ENCODE results near the gene NUP160.
"Not testable (repeated sequence)": the region's sequence is repeated elsewhere in the genome, so short reads cannot be mapped to it uniquely, and the experiment has no call there.

Gene NUP160

DNA sequence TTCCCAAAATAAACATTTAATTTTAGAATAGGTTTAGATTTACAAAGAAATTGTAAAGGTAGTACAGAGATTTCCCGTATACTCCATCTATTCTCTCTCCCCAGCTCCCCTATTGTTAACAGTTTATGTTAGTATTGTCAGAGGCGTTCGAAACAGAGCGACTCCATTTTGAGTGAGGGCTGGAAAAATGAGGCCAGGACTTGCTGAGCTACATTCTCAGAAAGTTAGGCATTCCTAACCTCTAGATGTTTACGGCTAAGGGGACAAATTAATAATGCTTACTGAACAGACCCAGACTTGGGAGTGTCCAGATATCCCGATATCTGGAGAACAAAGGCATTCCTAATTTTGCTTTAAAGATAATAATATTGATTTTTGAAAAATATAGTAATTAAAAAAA is 12.4 kb upstream of the NUP160 start:
- DNase-seq, result no peak

DNA sequence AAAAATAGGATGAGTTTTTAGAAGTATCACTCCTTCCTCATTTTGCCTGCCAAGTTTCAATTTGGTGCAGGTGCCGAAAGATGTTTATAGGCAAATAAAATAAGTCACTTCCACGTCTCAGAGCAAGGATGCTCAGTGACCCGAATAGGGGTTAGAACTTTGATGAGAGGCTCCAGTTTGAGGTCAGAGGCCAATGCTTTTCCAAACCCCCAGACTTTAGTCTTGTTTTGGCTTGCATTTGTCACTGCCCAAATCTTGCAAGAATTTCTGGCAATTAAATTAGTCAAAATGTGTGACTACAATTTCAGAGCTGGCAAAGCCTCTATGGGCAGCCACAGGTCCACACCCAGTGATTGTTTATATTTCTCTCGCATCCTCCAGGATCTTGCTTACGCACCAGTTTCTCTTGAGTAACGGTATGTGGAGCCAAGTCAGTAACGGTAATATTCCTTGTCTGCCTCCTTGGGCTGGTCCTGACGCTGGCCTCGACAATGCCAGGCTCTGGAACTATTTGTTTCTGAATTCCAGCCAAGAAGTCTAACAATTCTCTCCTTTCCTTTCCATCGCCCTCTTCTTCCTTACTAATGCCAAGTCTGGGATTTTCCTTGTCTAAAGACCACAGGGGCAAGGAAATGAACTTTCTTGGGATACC is 9.9 kb upstream of the NUP160 start:
- no peak for DNase-seq

DNA sequence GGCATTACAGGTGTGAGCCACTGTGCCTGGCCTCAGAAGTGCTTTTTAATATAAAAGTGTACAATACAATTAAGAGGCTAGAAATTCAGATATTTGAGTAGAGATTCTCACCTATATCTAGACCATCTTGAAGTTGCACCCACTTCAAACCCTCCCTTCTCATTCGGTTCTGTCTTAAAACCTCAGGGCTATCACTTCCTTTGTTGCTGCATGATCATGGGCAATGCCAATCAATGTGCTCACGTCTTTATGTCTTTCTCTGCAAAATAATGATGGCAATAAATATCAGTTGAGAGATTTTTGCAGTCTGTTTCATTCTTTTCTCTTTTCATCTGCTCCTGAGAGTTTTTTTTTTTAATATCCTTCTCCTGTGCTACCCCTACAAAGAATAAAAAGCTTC is 9.3 kb upstream of the NUP160 start:
- no peak for DNase-seq

- DNase-seq, result no peak
These were observed 8.0 kb upstream of the NUP160 start for GRCh38 chr11:47856186-47856585.

- no peak for DNase-seq
These were observed 6.5 kb upstream of the NUP160 start for GRCh38 chr11:47854667-47855066.

GRCh38 chr11:47852053-47852452 is 3.9 kb upstream of the NUP160 start:
- DNase-seq, result no peak

- DNase-seq, result no peak
These were observed 2.2 kb upstream of the NUP160 start for GRCh38 chr11:47850337-47850736.

- DNase-seq, result no peak
These were observed 578 bp upstream of the NUP160 start for GRCh38 chr11:47848700-47849155.

GRCh38 chr11:47847537-47847891 is 636 bp downstream of the NUP160 start:
- no peak for DNase-seq

DNA sequence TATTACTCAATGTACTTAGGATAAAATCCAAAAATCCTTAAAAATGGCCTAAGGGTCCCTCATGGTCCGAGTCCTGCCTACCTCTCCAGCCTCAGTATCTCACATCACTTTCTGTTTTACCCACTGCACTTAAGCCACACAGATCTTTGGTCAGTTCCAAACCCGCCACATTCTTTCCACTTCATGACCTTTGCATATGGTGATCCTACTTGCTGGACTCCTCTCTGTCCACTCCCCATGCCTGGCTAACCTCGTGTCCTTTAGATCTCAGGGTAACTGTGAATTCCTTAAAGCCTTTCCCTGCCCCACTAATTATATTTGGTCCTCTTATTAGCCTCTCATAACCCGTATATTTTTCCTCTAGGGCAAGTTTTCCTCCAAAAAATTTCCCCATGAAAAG is 1.2 kb downstream of the NUP160 start:
- no peak for DNase-seq

DNA sequence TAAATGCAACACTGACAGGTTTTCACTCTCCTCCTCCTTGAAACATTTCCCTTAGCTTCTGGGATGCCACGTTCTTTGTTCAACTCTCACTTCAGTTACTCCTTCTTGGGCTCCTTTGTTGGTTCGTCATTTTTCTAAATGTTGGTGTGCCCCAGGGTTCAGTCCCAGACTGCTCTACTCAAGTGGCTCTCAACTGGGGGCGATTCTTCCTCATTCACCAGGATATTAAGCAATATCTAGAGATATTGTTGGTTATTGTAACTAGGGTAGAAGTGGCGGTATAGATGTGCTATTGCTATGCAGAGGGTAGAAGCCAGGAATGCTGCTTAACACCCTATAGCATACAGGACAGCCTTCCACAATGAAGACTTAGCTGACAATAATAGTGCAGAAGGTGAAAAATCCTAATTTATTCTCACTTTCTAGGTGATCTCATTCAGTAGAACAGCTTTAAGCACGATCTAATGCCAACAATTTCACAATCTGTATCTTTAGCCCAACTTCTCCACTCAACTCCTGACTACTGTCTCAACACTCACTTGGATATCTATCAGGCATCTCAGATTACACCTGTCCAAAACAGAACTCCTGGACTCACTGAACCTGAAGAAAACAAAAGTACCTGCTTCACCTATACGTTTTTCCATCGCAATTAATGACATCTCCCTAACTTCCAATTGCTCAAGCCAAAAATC is 4.6 kb downstream of the NUP160 start:
- no peak for DNase-seq

DNA sequence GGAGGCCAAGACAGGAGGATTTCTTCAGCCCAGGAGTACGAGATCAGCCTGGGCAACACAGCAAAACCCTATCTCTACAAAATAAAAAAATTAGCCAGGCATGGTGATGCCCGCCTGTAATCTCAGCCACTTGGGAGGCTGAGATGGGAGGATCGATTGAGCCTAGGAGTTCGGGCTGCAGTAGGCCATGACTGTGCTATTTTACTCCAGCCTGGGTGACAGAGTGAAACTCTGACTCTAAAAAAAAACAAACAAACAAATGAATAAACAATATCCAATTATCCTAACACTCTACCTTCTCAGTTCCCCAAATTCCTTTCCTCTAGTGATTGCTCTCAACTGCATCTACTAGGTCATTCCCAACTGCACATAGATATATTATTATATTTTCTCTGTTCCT is 5.4 kb downstream of the NUP160 start:
- no peak for DNase-seq

DNA sequence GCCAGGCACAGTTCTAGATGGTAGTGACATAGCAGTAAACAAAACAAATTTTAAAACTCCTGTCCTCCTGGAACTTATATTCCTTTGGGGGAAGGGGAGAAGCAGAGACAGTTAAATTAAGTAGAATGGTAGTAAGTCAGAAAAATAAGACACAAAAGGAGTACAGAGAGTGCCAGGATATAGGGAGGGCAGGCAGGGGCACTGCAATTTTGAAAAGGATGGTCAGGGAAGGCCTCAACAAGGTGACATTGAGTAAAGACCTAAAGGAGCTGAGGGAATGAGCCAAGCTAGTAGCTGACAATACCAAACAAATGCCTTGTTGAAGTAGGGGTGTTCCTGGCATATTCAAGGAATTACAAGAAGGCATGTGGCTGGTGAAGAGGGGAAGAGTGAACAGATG is 10.2 kb downstream of the NUP160 start:
- DNase-seq, result no peak

DNA sequence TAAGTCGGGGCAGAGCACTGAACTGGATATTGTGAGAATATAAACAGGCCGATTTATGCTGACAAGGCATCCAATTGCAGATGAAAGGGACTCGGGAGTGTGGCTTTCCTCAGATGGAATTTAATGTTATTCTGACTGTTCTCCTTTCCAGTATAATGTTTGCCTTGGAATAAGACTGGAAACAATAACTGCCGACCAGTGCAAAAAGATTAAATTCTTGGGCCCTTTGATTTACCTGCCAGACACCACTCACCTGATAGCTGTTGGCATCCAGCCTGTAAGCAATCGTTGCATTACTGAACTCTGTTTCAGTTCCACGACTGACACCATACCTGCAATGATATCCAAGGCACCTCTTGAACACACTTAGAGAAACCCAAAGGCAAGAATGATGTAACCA is 10.9 kb downstream of the NUP160 start:
- DNase-seq, result no peak

DNA sequence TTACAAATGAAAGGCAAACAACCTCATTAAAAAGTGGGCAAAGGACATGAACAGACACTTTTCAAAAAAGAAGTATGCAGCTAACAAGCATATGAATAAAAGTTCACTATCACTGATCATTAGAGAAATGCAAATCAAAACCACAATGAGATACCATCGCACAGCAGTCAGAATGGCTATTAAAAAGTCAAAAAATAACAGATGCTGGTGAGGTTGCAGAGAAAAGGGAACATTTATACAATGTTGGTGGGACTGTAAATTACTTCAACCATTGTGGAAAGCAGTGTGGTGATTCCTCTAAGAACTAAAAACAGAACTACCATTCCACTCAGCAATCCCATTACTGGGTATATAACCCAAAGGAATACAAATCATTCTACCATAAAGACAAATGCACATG is 18.1 kb downstream of the NUP160 start:
- DNase-seq, result not testable (repeated sequence)

GRCh38 chr11:47828284-47828683 is 19.9 kb downstream of the NUP160 start:
- DNase-seq, result no peak

- not testable (repeated sequence) for DNase-seq
These were observed 25.5 kb downstream of the NUP160 start for GRCh38 chr11:47822664-47823063.

DNA sequence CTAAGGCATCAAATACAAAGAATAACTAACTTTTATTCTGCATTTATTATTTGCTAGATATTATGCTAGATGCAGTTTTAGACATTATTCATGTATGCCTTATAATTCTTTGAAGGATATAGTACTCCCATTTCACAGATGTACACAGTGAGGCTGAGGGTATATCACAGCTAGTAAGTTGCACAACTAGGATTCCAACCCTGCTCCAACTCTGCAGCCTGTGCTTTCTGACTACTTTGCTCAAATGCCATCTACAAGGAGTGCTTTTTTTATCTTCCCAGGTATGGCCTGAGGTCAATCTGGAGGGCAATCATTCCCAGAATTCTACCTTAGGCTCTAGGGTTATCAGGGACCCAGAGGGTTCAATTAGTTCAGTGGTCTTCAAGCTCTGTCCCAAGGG is 28.4 kb downstream of the NUP160 start:
- DNase-seq, result no peak

- no peak for DNase-seq
These were observed 47.4 kb downstream of the NUP160 start for GRCh38 chr11:47800759-47801158.

DNA sequence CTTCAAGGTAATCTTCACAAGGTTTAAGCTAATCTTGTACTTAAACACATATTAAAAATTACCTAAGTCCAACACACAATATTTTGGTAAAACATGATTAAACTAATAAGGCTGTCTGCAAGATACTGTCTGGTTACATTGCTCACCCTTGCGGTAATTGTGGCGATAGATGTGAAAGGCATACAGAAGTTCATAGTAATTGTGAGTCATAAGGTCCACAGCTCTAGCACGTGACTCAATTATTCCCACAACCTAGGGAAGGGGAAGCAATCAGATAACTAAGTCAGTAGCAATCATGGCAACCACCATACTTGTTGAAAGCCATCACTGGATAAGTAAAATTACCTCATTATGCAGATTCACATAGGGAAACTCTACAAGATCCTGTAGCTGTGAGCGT is 50.5 kb downstream of the NUP160 start:
- no peak for DNase-seq

- DNase-seq, result no peak
These were observed 56.2 kb downstream of the NUP160 start for GRCh38 chr11:47791774-47792430.

- DNase-seq, result not testable (repeated sequence)
These were observed 58.1 kb downstream of the NUP160 start for GRCh38 chr11:47790017-47790416.

- DNase-seq, result no peak
These were observed 60.0 kb downstream of the NUP160 start for GRCh38 chr11:47788181-47788580.

DNA sequence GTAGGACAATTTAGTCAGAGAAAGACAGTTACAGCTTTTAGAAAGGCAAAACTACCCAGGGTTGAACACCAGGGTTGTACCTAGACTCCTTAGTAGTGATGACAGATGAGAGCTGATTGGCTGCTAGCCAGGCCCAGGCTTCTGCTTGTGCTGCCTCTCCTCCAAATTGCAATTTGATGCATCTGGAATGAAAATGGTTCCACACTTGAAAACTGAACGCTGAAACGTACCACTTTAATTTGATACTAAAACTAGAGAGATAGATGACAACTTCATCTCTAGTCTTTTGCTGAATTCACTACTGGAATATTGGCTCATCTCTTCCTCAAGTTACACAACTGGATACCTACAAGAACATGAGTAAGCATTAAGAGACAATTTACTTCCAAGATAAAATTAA is 61.8 kb downstream of the NUP160 start:
- no peak for DNase-seq
